K562 (cell line): ENCODE results near the gene LEO1.

ENCODE experiments used
- GMEB1 ChIP-seq: fragments of 250-450 bp; sonication (Bioruptor Pico); IDR thresholded peaks from 2 replicates; pipeline ENCODE4 v1.4.0; 2020; ENCODE audit warnings: mild to moderate bottlenecking
- POLR2A ChIP-seq: fragments of 450-650 bp; conservative IDR thresholded peaks from 2 replicates; pipeline ENCODE4 v1.6.1; 2016
- RAD21 ChIP-seq, 2 experiments: fragments of 250-450 bp in 1 of 2; fragments of 450-650 bp in 1 of 2; sonication (Bioruptor Pico) in 1 of 2; formaldehyde crosslinking in 1 of 2; IDR thresholded peaks in 1 of 2; conservative IDR thresholded peaks in 1 of 2; 2 replicates each; pipeline versions ENCODE4 v1.4.0 to v1.8.0; 2020 to 2022; ENCODE audit warnings: mild to moderate bottlenecking in 2 of 2, moderate library complexity in 1 of 2
- TF ChIP-seq, protein P1 (sequence below), 3 experiments: IDR thresholded peaks in 2 of 3; conservative IDR thresholded peaks in 1 of 3; 2 replicates each; pipeline ENCODE4 v1.5.1; 2011 to 2012; ENCODE audit warnings: low read length in 3 of 3, mild to moderate bottlenecking in 3 of 3, control low read depth in 2 of 3, improper control_type of control experiment in 1 of 3, inconsistent platforms in 1 of 3, low read depth in 1 of 3, mixed read lengths in 1 of 3, moderate library complexity in 1 of 3; ENCODE audit not compliant: insufficient read depth in 2 of 3

DNA sequence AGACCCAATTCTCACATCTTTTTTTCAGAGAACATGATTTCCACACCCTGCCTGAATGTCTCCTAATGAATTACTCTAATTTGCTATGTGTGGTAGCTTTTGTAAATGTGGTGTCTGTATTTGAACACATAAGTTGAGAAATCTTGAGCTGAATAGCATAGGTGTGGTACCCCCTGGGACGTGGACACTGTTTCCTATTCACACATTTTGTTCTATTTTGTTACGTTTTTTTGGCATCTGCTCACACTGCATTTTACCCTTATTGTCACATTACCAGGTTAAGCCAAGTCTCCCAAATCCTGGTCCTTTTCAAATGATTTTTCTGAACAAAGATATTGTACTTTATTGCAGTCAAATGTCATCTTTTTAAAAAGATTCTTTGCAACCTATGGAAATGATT, 40.6 kb upstream of the LEO1 start:
- TF ChIP-seq GMEB1 (CRISPR knock-in tag): no peak
- TF ChIP-seq RAD21 (CRISPR knock-in tag; conservative IDR thresholded peaks at IDR 0.05 in 1 of 2, IDR thresholded peaks at IDR 0.05 in 1 of 2): no peak
- TF ChIP-seq, protein P1, sequence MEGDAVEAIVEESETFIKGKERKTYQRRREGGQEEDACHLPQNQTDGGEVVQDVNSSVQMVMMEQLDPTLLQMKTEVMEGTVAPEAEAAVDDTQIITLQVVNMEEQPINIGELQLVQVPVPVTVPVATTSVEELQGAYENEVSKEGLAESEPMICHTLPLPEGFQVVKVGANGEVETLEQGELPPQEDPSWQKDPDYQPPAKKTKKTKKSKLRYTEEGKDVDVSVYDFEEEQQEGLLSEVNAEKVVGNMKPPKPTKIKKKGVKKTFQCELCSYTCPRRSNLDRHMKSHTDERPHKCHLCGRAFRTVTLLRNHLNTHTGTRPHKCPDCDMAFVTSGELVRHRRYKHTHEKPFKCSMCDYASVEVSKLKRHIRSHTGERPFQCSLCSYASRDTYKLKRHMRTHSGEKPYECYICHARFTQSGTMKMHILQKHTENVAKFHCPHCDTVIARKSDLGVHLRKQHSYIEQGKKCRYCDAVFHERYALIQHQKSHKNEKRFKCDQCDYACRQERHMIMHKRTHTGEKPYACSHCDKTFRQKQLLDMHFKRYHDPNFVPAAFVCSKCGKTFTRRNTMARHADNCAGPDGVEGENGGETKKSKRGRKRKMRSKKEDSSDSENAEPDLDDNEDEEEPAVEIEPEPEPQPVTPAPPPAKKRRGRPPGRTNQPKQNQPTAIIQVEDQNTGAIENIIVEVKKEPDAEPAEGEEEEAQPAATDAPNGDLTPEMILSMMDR (IDR thresholded peaks at IDR 0.05 in 2 of 3, conservative IDR thresholded peaks at IDR 0.05 in 1 of 3; ENCODE audit: insufficient read depth in 2 of 3, low read depth in 1 of 3, low read length in 3 of 3): no peak
- TF ChIP-seq POLR2A: no peak
